Uterus (tissue), 2 donors: ENCODE results near the gene KDM6A.
"Not testable (repeated sequence)": the region's sequence is repeated elsewhere in the genome, so short reads cannot be mapped to it uniquely, and the experiment has no call there.

Experiments
- POLR2A ChIP-seq, 2 donors: fragments of 450-650 bp; IDR thresholded peaks; one replicate each; pipeline ENCODE4 v1.6.1; 2016; ENCODE audit warnings: antibody characterized with exemption in 2 of 2, mild to moderate bottlenecking in 1 of 2, moderate library complexity in 1 of 2
- TF ChIP-seq, protein P1 (sequence below), 4 experiments: fragments of 200-600 bp in 2 of 4; fragments of 450-650 bp in 2 of 4; sonication (generic) in 2 of 4; IDR thresholded peaks; one replicate each; pipeline ENCODE4 v1.5.1; 2016 to 2019; ENCODE audit warnings: antibody characterized with exemption in 4 of 4, mild to moderate bottlenecking in 2 of 4, moderate library complexity in 1 of 4

- TF ChIP-seq POLR2A (IDR thresholded peaks at IDR 0.05): not testable (repeated sequence)
- TF ChIP-seq, protein P1, sequence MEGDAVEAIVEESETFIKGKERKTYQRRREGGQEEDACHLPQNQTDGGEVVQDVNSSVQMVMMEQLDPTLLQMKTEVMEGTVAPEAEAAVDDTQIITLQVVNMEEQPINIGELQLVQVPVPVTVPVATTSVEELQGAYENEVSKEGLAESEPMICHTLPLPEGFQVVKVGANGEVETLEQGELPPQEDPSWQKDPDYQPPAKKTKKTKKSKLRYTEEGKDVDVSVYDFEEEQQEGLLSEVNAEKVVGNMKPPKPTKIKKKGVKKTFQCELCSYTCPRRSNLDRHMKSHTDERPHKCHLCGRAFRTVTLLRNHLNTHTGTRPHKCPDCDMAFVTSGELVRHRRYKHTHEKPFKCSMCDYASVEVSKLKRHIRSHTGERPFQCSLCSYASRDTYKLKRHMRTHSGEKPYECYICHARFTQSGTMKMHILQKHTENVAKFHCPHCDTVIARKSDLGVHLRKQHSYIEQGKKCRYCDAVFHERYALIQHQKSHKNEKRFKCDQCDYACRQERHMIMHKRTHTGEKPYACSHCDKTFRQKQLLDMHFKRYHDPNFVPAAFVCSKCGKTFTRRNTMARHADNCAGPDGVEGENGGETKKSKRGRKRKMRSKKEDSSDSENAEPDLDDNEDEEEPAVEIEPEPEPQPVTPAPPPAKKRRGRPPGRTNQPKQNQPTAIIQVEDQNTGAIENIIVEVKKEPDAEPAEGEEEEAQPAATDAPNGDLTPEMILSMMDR (IDR thresholded peaks at IDR 0.05): not testable (repeated sequence)
Measured at GRCh38 chrX:44890687-44891086, 17.7 kb downstream of the KDM6A start.
